Activated naive CD4-positive, alpha-beta T cell treated with anti-CD3 and anti-CD28 coated beads, Interleukin-2, amount 10 ng/mL, durations not matched to agents 7 days and 5 days (primary cell): ENCODE measurements around the gene SLC6A6.
A peak's percentile ranks its signal among the peaks of the same experiment; 100 is the strongest.

Experiments
- CTCF ChIA-PET: fragments of 350-600 bp; sonication (Branson Sonifier 250); formaldehyde crosslinking; loops from one replicate; lab custom pipeline; 2021; ENCODE audit warnings: antibody characterized with exemption; lab: Charles Lee
- DNase-seq: peaks from one replicate; pipeline ENCODE4 v3.0.0-alpha.2; 2020
- H3K27ac Mint-ChIP-seq: one replicate; pipeline ENCODE4 v1.8.0; 2021; ENCODE audit warnings: mild to moderate bottlenecking, moderate library complexity, mixed read lengths
- H3K27me3 Mint-ChIP-seq: one replicate; pipeline ENCODE4 v1.8.0; 2021; ENCODE audit warnings: mild to moderate bottlenecking, mixed read lengths
- H3K36me3 Mint-ChIP-seq: one replicate; pipeline ENCODE4 v1.8.0; 2021; ENCODE audit warnings: mixed read lengths
- H3K4me1 Mint-ChIP-seq: one replicate; pipeline ENCODE4 v1.8.0; 2021; ENCODE audit warnings: mixed read lengths
- H3K4me3 Mint-ChIP-seq: one replicate; pipeline ENCODE4 v1.8.0; 2021; ENCODE audit warnings: mild to moderate bottlenecking, moderate library complexity, mixed read lengths
- H3K9me3 Mint-ChIP-seq: one replicate; pipeline ENCODE4 v1.8.0; 2021; ENCODE audit warnings: mixed read lengths

The SLC6A6 gene

DNA sequence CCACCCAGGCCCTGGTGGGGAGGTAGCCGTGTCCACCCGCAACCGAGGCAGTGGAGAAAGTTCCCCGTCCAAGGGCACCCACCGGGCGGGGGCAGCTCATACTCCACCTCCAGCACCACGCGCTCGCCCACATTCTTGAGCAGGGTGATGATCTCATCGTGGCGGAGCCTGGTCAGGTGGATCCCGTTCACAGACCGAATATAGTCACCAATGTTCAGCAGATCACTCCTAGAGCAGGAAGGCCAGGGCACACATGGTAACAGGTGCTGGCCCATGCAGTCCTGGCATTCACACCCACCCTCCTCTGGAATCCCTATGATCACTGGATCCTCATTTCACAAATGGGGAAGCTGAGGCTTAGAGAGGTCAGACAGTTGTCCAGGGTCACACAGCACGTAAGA lies 121.9 kb downstream of the SLC6A6 start:
- Mint-ChIP-seq H3K4me3 (no peak overlapping the region), H3K9me3 (no peaks in the 10 kb centered on the region), H3K27me3 (peaks cover 29% of the 10 kb centered on the region), H3K27ac (no peak overlapping the region), H3K4me1 (no peaks in the 10 kb centered on the region), H3K36me3 (no peaks in the 10 kb centered on the region)
- peak; percentile 9 for DNase-seq
- CTCF ChIA-PET = no interaction called here

DNA sequence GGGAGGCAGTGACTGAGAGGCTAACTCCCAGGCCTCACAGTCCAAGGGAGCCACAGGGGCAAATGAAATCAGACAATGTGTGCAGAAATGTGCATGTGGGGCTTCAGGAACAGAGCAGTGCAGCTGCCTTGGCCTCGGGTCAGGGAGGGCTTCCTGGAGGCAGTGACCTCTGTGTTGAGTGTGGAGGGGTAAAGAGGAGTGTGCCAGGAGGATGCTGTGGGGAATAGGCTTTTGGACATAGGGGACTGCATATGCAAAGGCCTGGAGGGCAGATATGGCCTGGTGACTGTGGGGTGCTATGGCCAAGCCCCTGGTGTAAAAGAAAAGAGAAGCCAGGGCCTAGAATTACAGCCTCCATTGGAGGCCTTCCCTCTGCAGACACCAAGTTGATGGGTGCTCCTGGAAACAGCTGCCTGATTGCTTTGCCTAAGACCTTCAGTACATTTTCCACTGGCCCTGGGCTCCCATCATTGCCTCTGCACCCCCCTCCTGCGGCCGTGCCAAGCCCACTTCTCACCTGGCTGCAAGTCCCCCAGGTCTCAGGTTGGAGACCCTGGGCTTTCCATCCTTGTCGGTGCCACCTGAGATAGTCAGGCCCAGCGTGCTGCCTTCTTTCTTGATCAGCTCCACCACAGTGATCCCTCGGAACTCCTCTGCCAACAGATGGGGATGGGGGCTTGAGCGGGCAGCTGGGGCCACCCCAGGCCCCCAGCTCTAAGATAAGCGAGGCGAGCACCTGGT lies 122.7 kb downstream of the SLC6A6 start:
- Mint-ChIP-seq H3K36me3 (no peaks in the 10 kb centered on the region), H3K4me1 (no peaks in the 10 kb centered on the region), H3K4me3 (no peak overlapping the region), H3K27ac (no peak overlapping the region), H3K9me3 (no peaks in the 10 kb centered on the region), H3K27me3 (peaks cover 31% of the 10 kb centered on the region)
- peak; percentile 5 for DNase-seq
- CTCF ChIA-PET = no interaction called here

DNA sequence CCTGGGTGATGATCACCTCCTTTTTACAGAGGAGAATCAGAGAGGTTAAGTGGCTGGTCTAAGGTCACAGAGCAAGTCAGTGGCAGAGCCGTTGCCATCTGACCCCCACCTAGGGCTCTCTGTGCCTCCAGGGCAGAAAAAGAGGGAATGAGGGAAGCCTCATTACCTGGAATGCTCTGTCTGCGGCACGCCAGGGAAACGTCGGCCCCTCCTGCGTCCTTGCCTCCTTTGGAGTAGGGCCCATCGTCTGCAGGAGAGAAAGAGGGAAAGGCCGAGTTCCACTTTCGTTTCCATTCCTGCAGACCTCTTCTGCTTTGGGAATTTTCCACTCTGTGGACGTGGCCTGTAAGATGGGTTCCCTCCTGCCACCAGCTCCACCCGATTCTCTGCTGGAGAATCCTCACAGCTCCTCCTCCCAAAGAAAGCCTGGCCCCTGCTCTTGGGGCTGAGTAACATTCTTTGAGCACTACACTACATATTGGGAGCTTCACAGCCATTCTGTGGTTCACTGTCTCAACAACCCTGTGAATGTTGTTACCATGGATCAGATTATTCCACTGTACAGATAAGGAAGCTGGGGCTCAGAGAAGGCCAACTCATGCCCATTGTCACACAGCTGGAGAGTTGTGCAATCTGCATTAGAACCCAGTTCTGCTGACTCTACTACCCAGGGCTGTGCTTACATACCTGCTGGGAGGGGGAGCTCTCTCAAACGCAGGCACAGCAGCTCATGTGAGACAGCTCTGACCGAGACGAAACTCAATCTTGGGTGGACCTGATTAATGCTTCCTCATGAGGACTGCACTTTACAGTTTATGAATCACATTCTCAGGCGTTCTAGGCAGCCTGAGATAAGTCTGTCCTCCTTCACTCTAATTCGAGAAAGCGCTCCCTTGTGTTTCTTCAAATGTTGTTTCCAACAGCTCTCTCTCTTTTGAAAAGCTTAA lies 123.6 kb downstream of the SLC6A6 start:
- Mint-ChIP-seq H3K9me3 (no peaks in the 10 kb centered on the region), H3K36me3 (no peaks in the 10 kb centered on the region), H3K4me1 (no peaks in the 10 kb centered on the region), H3K4me3 (no peak overlapping the region), H3K27me3 (peaks cover 32% of the 10 kb centered on the region), H3K27ac (no peak overlapping the region)
- CTCF ChIA-PET = interaction anchor here (0.7 kb wide), 1 partner anchor 13 kb away, joined by 3 read pairs; no protein-coding TSS in a partner anchor
- DNase-seq = peak; percentile 13

DNA sequence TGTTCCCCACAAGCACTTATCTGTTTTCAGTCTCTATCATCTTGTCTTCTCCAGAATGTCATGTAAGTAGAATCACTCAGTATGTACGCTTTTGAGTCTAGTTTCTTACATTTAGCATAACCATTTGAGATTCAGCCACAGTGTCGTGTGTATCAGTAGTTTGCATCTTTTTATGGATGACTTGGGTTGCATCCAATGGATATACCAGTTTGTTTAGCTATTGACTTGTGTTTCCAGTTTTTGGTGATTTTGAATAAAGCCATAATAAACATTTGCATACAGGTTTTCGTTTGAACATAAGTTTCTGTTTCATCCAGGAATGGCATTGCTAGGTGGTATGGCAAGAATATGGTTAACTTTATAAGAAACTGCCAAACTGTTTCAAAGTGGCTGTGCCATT lies 125.7 kb downstream of the SLC6A6 start:
- no peak overlapping the region for H3K27ac Mint-ChIP-seq
- no peaks in the 10 kb centered on the region for H3K36me3 Mint-ChIP-seq
- H3K4me1 Mint-ChIP-seq = peaks cover 4% of the 10 kb centered on the region
- CTCF ChIA-PET = no interaction called here
- H3K9me3 Mint-ChIP-seq = no peaks in the 10 kb centered on the region
- no peak for DNase-seq
- H3K27me3 Mint-ChIP-seq = peaks cover 38% of the 10 kb centered on the region
- no peak overlapping the region for H3K4me3 Mint-ChIP-seq

DNA sequence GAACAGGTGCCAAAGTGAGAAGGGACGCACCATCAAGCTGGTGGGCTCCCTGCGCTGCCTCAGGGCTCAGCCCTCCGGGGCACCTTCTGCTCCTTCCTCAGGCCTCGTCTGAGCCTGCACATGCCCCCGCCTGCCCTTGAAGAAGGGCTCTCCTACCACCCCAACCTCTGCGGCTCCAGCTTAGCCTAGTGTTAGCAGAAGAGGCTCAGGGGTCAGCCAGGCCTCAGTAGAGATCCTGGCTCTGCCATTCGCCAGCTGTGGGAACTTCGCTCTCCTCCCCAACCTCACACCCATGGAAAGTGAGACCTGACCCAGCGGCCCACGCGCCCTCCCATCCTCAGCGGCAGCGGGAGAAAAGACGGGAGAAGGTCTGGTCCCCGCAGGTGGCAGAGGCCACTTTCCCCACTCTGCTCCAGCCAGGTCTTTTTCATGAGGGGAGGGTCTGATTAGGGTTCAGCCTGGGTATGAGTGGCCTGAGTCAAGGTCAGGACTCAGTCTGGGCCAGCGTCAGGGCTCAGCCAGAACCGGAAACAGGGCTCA lies 129.5 kb downstream of the SLC6A6 start:
- Mint-ChIP-seq H3K27me3 (peaks cover 47% of the 10 kb centered on the region), H3K36me3 (no peaks in the 10 kb centered on the region), H3K4me3 (no peak overlapping the region), H3K4me1 (peaks cover 4% of the 10 kb centered on the region), H3K9me3 (no peaks in the 10 kb centered on the region), H3K27ac (no peak overlapping the region)
- CTCF ChIA-PET = no interaction called here
- DNase-seq = no peak

DNA sequence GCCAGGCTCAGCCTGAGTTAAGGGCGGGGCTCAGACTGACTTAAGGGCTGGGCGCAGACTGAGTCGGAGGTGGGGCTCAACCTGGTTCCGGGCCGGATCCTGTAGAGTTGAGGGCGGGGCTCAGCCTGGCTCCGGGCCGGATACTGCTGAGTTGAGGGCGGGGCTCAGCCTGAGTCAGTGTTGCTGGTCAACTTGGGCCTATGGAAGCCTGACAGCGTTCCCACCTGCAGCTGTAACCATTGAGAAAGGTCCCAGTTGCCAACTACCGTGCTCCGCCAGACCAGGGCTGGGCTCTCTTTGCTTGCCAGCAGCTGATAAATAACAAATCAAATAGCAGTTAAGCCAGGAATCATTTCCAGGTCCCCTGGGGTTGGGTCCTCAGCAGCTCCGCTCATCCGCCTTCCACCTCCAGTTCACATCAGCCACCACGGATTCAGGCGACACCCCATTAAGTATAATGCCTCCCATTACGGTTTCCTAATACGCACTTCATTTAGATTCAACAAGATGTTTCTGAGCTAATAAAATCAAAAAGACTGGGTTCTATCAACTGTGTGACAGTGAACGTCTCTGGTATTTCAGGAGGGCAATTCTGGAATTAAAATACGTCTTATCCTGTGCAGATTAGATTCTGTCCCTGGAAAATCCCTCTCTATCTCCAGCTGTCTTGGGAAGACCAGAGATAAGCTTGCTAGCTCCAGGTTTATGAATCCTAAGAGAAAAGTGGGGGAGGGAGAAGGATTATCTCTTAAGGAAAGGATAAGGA lies 130.5 kb downstream of the SLC6A6 start:
- CTCF ChIA-PET = no interaction called here

DNA sequence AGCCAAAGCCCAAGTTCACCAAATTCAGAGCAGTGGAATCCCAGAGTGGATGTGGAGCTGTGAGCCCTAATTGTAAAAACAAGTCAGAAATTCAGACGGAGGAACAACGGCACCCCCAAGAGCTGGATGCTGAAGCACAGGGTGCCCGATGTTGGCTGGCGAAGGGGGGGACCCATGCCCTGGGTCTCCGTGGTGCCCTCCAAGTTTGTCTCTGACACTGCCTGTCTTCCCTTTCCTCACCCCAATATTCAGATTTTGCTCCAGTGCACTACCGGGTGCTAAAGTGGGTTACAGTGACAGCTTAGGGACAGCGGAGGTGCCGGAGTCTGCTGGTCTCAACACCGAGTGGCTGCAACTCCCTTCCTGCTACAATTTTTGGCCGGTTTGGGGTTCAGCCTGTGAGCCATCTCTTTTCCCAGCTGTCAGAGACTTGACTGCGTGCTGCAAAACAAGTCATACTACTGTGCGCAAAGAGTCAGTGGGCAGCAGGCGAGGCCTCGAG lies 131.1 kb downstream of the SLC6A6 start:
- peaks cover 40% of the 10 kb centered on the region for H3K27me3 Mint-ChIP-seq
- CTCF ChIA-PET = no interaction called here
- peaks cover 4% of the 10 kb centered on the region for H3K4me1 Mint-ChIP-seq
- H3K36me3 Mint-ChIP-seq = no peaks in the 10 kb centered on the region
- H3K27ac Mint-ChIP-seq = no peak overlapping the region
- no peaks in the 10 kb centered on the region for H3K9me3 Mint-ChIP-seq
- no peak for DNase-seq
- no peak overlapping the region for H3K4me3 Mint-ChIP-seq

More for the DNA sequence above, 130.5 kb downstream of the SLC6A6 start:
- Mint-ChIP-seq H3K4me1 (peaks cover 4% of the 10 kb centered on the region), H3K27me3 (peaks cover 40% of the 10 kb centered on the region), H3K4me3 (no peak overlapping the region), H3K36me3 (no peaks in the 10 kb centered on the region), H3K9me3 (no peaks in the 10 kb centered on the region), H3K27ac (no peak overlapping the region)
- peak; percentile 33 for DNase-seq

DNA sequence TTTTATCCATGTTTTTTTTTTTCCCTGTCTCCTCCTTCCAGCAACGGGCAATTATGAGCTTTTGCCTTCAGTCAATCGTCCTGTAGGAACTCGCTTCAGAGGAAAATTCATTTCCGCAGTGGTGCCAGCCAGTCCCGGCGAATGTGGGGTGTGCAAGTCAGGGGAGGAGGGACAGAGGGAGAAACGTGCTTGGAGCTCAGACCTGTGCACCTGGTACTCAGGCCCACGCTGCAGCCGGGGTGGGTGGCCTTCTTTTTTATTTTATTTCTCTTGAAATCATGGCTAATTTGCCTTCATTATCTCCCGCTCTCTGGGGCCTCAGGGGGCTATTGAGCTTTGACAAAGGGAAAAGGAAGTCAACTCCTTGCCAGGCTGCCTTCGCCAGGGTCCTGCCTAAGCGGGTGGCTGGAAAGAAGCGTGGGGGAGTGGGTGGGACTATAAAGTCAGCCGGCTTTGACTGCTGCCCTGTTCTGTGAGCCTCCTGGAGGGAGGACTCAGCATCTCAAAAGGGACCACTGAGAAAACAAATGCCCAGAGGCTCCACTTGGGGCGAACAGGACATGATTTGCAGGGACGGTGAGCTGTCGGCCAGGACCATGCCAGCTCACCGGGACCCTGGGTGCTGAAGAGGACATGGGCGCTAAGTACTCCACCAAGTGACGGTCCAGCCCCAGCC lies 132.2 kb downstream of the SLC6A6 start:
- H3K27me3 Mint-ChIP-seq = peaks cover 36% of the 10 kb centered on the region
- peaks cover 4% of the 10 kb centered on the region for H3K4me1 Mint-ChIP-seq
- DNase-seq = no peak
- H3K36me3 Mint-ChIP-seq = no peaks in the 10 kb centered on the region
- H3K27ac Mint-ChIP-seq = no peak overlapping the region
- CTCF ChIA-PET = no interaction called here
- no peak overlapping the region for H3K4me3 Mint-ChIP-seq
- no peaks in the 10 kb centered on the region for H3K9me3 Mint-ChIP-seq

DNA sequence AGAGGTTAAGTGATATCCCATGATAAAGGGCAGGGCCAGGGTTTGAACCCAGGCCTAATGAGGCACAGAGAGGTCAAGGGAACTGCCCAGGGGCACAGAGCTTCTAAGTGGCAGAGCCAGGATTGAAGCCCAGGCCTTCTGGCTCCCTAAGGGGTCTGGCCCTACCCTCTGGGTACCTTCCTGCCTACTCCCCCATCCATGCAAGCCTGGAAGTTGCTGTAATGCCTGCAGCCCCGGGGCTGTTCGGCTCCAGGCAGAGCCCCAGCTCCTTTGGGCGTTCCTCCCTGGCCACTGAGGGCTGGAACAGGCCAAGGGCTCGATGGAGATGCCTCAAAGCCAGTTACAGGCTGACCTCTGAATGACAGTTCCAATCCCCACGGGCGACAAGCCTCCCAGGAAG lies 133.2 kb downstream of the SLC6A6 start:
- Mint-ChIP-seq H3K4me3 (no peak overlapping the region), H3K4me1 (peaks cover 4% of the 10 kb centered on the region), H3K27me3 (peaks cover 31% of the 10 kb centered on the region), H3K27ac (no peak overlapping the region), H3K36me3 (no peaks in the 10 kb centered on the region), H3K9me3 (no peaks in the 10 kb centered on the region)
- DNase-seq = no peak
- CTCF ChIA-PET = no interaction called here

DNA sequence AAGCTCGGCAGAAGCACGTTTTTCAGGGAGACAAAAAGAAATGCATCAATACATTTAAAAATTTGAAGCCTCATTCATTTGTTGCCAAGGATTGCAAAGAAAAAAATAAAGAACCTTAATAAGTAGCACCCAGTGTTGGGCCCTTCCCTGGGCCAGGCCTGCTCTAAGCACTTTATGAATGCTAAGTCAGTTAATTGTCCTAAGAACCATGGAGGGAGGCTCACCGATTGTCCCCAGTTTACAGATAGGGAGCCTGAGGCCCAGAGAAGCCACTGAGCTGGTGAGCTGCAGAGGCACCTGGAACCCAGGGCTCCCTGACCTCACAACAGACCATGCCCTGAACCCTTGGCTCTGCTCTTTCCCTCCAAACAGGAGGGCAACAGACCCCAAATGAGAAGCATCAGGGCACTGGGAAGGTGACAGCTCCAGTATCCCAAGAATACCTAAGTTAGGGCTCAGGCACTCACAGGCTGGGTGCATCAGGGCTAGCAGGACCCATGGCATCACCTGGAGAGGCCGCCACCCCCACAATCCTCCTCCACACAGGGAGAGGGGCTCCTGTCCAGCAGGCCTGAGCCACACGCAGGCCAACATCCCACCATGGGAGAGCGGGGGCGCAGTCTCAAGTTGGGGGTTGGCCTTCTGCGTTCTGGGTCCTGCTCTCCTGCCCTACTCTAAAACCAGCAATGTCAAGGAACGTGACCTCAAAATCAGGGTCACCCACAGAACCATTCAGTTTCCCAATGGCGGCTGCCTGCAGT lies 133.8 kb downstream of the SLC6A6 start:
- peaks cover 4% of the 10 kb centered on the region for H3K4me1 Mint-ChIP-seq
- CTCF ChIA-PET = no interaction called here
- DNase-seq = no peak
- H3K4me3 Mint-ChIP-seq = no peak overlapping the region
- H3K36me3 Mint-ChIP-seq = no peaks in the 10 kb centered on the region
- H3K27me3 Mint-ChIP-seq = peaks cover 31% of the 10 kb centered on the region
- H3K9me3 Mint-ChIP-seq = no peaks in the 10 kb centered on the region
- H3K27ac Mint-ChIP-seq = no peak overlapping the region

DNA sequence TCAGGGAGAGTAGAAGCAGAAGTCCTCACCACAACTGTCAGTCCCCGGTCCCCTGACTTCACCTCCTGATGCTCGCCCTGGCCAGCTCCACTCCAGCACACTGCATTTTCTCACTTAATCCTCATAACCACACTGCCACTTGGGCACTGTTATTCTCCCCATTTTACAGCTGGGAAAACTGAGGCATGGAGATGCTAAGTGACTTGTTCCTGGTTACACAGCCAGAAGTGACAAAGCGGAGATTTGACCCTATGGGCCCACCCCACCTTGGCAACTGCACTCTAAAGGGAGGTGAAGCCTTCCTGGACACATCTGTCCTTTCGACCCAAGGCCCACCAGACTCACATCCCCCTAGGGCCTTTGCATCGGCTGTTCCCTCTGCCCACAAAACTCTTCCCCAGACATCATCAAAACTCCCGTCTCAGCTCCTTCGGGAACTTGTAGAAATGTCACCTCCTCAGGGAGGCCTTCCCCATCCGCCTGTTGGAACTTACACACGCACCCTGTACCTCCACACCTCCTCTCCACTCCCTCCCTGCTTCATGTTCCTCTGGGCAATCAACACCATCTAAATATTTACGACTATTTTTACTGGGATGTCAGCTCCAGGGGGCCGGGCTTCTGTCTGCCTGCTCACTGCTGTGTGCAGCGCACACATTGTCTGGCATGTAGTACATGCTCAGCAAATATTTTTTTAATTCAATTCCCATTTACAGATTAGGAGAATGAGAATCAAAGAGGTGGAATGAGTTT lies 134.6 kb downstream of the SLC6A6 start:
- CTCF ChIA-PET = no interaction called here

DNA sequence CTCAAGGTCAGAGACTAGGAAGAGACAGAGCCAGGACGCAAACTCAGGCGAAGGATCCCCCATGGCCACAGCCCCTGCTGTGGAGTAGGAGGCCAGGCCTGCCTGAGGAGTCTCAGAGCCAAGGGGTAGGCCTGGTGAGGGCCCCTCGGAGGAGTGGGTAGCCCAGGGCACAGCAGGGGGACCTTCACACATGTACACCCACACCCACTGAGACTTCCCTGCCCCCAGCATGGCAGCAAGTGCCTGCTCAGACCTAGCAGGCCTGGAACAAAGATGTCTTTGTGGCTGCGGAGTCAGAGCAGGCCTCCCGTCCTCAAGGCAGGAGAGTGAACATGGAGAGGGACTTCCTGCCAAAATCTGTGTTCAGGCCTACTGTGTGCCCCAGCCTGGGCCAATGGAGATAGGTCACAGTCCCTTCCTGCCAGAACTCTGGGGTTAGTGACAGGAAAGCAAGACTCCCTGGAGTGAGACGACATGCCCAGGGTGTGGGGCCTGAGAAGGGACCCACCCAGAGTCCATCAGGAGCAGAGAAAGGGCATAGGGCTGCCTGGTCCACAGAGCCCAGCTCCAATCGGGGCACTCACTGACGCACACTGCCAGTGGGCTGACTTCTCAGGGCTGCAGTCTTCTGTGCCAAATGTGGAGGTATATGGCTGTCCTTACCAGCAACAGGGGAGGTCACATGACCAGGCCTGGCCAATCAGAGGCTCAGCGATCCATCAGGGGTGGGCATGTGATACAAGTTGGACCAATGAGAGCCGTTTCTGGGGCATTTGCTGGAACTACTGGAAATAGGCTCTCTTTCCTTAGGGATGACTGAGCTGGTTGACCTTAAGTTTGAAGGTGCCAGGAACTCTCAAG lies 135.4 kb downstream of the SLC6A6 start:
- Mint-ChIP-seq H3K27ac (no peak overlapping the region), H3K4me1 (peaks cover 2% of the 10 kb centered on the region), H3K9me3 (no peaks in the 10 kb centered on the region), H3K27me3 (peaks cover 21% of the 10 kb centered on the region), H3K36me3 (no peaks in the 10 kb centered on the region), H3K4me3 (no peak overlapping the region)
- DNase-seq = peak; percentile 28
- CTCF ChIA-PET = no interaction called here

More for the DNA sequence above, 134.6 kb downstream of the SLC6A6 start:
- no peaks in the 10 kb centered on the region for H3K36me3 Mint-ChIP-seq
- H3K4me1 Mint-ChIP-seq = peaks cover 4% of the 10 kb centered on the region
- DNase-seq = no peak
- H3K9me3 Mint-ChIP-seq = no peaks in the 10 kb centered on the region
- no peak overlapping the region for H3K4me3 Mint-ChIP-seq
- peaks cover 27% of the 10 kb centered on the region for H3K27me3 Mint-ChIP-seq
- no peak overlapping the region for H3K27ac Mint-ChIP-seq
